ENCODE measurements around the gene SGF29.
"Not testable (repeated sequence)": the region's sequence is repeated elsewhere in the genome, so short reads cannot be mapped to it uniquely, and the experiment has no call there.

GRCh38 chr16:28615486-28616223, 61.9 kb downstream of the SGF29 start:
- TF ChIP-seq, protein P1, sequence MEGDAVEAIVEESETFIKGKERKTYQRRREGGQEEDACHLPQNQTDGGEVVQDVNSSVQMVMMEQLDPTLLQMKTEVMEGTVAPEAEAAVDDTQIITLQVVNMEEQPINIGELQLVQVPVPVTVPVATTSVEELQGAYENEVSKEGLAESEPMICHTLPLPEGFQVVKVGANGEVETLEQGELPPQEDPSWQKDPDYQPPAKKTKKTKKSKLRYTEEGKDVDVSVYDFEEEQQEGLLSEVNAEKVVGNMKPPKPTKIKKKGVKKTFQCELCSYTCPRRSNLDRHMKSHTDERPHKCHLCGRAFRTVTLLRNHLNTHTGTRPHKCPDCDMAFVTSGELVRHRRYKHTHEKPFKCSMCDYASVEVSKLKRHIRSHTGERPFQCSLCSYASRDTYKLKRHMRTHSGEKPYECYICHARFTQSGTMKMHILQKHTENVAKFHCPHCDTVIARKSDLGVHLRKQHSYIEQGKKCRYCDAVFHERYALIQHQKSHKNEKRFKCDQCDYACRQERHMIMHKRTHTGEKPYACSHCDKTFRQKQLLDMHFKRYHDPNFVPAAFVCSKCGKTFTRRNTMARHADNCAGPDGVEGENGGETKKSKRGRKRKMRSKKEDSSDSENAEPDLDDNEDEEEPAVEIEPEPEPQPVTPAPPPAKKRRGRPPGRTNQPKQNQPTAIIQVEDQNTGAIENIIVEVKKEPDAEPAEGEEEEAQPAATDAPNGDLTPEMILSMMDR (IDR thresholded peaks at IDR 0.05), result peak; percentile 48 to 87 (median 73)
- not testable (repeated sequence) for TF ChIP-seq POLR2A (IDR thresholded peaks at IDR 0.05)
